ENCODE results near the gene JUNB. TPM values are rescaled to one million over a fixed set of nuclear protein-coding genes. Genes with fewer than 3 reads are reported as not detected.

Gene JUNB
- total and polyA plus RNA-seq, 2 of the 13 experiments (the other 11 are each of a cell fraction or from before 2014, with no cell fraction given): 7.7 to 8.2 TPM

DNA sequence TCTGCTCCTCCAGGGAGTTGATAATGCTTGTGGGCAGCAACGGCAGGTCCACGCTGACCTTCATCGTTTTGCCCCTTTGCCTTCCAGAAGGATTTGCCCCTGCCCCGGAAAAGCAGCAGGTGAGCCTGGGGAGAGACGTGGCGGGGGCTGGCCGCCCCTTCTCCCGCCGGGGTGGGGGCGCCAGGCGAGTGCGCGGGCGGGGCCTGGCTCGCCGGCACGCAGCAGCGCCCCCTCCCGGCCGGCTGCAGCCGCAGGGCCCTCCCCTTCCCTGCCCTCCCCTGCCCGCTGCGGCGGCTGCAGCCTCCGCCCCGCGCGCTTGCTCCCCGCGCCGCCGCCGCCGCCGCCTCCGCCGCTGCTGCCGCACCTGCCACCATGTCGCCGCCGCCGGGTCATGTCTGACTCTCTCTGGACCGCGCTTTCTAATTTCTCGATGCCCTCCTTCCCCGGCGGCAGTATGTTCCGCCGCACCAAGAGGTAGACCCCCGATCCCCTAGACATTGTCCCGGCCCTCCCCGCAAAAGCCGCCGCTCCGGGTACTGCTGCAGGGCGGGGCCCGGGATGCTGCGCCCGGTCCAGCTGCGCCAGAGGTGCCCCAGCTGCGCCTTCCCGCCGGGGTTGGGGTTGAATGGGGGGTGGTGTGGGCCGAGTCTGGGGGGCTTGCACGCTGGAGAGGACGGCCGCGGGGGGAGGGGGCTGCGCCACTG, 47.0 kb downstream of the JUNB start, which contains the start of gene MAST1 (continued):
- TF ChIP-seq ZNF441 (CRISPR knock-in tag; IDR thresholded peaks at IDR 0.05; ENCODE audit: borderline replicate concordance) (no peak), ISX (CRISPR knock-in tag; conservative IDR thresholded peaks at IDR 0.05) (no peak), CCAR2 (optimal IDR thresholded peaks at IDR 0.05; ENCODE audit: low read depth, low read length) (no peak), NONO (IDR thresholded peaks at IDR 0.05) (no peak), NONO (CRISPR knock-in tag; conservative IDR thresholded peaks at IDR 0.05) (no peak), NFE2L1 (CRISPR knock-in tag; IDR thresholded peaks at IDR 0.05; ENCODE audit: borderline replicate concordance) (no peak), ZSCAN9 (CRISPR knock-in tag; IDR thresholded peaks at IDR 0.05; ENCODE audit: borderline replicate concordance) (no peak), ZMYM3 (CRISPR knock-in tag; IDR thresholded peaks at IDR 0.05) (peak; percentile 14; the same call in 1 of the 2 replicates), ZSCAN25 (CRISPR knock-in tag; IDR thresholded peaks at IDR 0.05) (peak; percentile 90; the same call in 1 of the 2 replicates), ZBTB42 (CRISPR knock-in tag; IDR thresholded peaks at IDR 0.05) (no peak), SKI (IDR thresholded peaks at IDR 0.05; ENCODE audit: partially characterized antibody) (no peak), ZNF256 (CRISPR knock-in tag; conservative IDR thresholded peaks at IDR 0.05) (no peak), NFRKB (IDR thresholded peaks at IDR 0.05) (no peak), PHF8 (CRISPR knock-in tag; IDR thresholded peaks at IDR 0.05) (0 out of 2 replicates have a peak, but pooled peaks have one; percentile 28), GABPB1 (CRISPR knock-in tag; IDR thresholded peaks at IDR 0.05) (no peak), KDM1A (CRISPR knock-in tag; IDR thresholded peaks at IDR 0.05) (no peak), ZNF3 (CRISPR knock-in tag; IDR thresholded peaks at IDR 0.05) (no peak)
- TF ChIP-seq, protein P1, sequence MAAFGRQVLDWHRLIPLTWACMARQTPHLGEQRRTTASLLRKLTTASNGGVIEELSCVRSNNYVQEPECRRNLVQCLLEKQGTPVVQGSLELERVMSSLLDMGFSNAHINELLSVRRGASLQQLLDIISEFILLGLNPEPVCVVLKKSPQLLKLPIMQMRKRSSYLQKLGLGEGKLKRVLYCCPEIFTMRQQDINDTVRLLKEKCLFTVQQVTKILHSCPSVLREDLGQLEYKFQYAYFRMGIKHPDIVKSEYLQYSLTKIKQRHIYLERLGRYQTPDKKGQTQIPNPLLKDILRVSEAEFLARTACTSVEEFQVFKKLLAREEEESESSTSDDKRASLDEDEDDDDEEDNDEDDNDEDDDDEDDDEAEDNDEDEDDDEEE (CRISPR knock-in tag; IDR thresholded peaks at IDR 0.05): no peak
- TF ChIP-seq, protein P2, sequence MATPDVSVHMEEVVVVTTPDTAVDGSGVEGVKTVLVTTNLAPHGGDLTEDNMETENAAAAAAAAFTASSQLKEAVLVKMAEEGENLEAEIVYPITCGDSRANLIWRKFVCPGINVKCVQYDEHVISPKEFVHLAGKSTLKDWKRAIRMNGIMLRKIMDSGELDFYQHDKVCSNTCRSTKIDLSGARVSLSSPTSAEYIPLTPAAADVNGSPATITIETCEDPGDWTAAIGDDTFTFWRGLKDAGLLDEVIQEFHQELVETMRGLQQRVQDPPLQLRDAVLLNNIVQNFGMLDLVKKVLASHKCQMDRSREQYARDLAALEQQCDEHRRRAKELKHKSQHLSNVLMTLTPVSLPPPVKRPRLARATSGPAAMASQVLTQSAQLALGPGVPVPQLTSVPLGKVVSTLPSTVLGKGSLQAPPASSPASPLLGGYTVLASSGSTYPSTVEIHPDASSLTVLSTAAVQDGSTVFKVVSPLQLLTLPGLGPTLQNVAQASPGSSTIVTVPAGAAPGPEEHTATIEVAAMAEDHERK (CRISPR knock-in tag; IDR thresholded peaks at IDR 0.05; ENCODE audit: low read depth): no peak
- TF ChIP-seq, protein P3, sequence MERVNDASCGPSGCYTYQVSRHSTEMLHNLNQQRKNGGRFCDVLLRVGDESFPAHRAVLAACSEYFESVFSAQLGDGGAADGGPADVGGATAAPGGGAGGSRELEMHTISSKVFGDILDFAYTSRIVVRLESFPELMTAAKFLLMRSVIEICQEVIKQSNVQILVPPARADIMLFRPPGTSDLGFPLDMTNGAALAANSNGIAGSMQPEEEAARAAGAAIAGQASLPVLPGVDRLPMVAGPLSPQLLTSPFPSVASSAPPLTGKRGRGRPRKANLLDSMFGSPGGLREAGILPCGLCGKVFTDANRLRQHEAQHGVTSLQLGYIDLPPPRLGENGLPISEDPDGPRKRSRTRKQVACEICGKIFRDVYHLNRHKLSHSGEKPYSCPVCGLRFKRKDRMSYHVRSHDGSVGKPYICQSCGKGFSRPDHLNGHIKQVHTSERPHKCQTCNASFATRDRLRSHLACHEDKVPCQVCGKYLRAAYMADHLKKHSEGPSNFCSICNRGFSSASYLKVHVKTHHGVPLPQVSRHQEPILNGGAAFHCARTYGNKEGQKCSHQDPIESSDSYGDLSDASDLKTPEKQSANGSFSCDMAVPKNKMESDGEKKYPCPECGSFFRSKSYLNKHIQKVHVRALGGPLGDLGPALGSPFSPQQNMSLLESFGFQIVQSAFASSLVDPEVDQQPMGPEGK (CRISPR knock-in tag; IDR thresholded peaks at IDR 0.05): peak; percentile 93
- TF ChIP-seq, protein P4, sequence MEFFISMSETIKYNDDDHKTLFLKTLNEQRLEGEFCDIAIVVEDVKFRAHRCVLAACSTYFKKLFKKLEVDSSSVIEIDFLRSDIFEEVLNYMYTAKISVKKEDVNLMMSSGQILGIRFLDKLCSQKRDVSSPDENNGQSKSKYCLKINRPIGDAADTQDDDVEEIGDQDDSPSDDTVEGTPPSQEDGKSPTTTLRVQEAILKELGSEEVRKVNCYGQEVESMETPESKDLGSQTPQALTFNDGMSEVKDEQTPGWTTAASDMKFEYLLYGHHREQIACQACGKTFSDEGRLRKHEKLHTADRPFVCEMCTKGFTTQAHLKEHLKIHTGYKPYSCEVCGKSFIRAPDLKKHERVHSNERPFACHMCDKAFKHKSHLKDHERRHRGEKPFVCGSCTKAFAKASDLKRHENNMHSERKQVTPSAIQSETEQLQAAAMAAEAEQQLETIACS (CRISPR knock-in tag; IDR thresholded peaks at IDR 0.05): no peak
- TF ChIP-seq, protein P5, sequence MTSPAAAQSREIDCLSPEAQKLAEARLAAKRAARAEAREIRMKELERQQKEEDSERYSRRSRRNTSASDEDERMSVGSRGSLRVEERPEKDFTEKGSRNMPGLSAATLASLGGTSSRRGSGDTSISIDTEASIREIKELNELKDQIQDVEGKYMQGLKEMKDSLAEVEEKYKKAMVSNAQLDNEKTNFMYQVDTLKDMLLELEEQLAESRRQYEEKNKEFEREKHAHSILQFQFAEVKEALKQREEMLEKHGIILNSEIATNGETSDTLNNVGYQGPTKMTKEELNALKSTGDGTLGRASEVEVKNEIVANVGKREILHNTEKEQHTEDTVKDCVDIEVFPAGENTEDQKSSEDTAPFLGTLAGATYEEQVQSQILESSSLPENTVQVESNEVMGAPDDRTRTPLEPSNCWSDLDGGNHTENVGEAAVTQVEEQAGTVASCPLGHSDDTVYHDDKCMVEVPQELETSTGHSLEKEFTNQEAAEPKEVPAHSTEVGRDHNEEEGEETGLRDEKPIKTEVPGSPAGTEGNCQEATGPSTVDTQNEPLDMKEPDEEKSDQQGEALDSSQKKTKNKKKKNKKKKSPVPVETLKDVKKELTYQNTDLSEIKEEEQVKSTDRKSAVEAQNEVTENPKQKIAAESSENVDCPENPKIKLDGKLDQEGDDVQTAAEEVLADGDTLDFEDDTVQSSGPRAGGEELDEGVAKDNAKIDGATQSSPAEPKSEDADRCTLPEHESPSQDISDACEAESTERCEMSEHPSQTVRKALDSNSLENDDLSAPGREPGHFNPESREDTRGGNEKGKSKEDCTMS (CRISPR knock-in tag; conservative IDR thresholded peaks at IDR 0.05): no peak
- TF ChIP-seq, protein P6, sequence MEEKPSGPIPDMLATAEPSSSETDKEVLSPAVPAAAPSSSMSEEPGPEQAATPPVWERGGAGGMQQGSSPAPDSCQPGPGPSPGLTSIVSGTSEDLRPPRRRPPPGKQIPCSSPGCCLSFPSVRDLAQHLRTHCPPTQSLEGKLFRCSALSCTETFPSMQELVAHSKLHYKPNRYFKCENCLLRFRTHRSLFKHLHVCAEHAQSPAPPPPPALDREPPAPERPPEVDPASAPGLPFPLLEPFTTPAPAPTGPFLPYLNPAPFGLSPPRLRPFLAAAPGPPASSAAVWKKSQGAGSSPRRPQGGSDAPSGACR (CRISPR knock-in tag; IDR thresholded peaks at IDR 0.05): no peak

Measured in HepG2 (cell line).